Osteoblast (primary cell): ENCODE results near the gene PPP6R1. TPM values are rescaled to one million over a fixed set of nuclear protein-coding genes. Genes with fewer than 3 reads are reported as not detected.
A peak's percentile ranks its signal among the peaks of the same experiment; 100 is the strongest.

ENCODE experiments used
- DNase-seq: peaks from one replicate; pipeline ENCODE4 v3.0.0; 2011; ENCODE audit warnings: low spot score, mixed read lengths; ENCODE audit not compliant: insufficient read length; ENCODE audit errors: missing footprints
- H2AFZ ChIP-seq: 2 replicates; pipeline ENCODE4 v1.6.0; 2011; ENCODE audit warnings: mild to moderate bottlenecking, low read length
- H3K27ac ChIP-seq: 2 replicates; pipeline ENCODE4 v1.5.1; 2011; ENCODE audit warnings: mild to moderate bottlenecking, low read depth, low read length, moderate library complexity
- H3K27me3 ChIP-seq: 2 replicates; pipeline ENCODE4 v1.6.0; 2012; ENCODE audit warnings: mild to moderate bottlenecking, control low read depth, inconsistent platforms, low read length, moderate library complexity; ENCODE audit not compliant: insufficient read depth
- H3K36me3 ChIP-seq: 2 replicates; pipeline ENCODE4 v1.5.1; 2011; ENCODE audit warnings: mild to moderate bottlenecking, low read length, control low read depth, moderate library complexity; ENCODE audit not compliant: insufficient read depth
- H3K4me1 ChIP-seq: 2 replicates; pipeline ENCODE4 v1.5.1; 2011; ENCODE audit warnings: mild to moderate bottlenecking, low read length, control low read depth, moderate library complexity; ENCODE audit not compliant: insufficient read depth
- H3K4me2 ChIP-seq: 2 replicates; pipeline ENCODE4 v1.6.0; 2011; ENCODE audit warnings: mild to moderate bottlenecking, low read length; ENCODE audit not compliant: insufficient read depth
- H3K4me3 ChIP-seq: fragments of 200-600 bp; sonication (generic); 3 replicates; pipeline ENCODE4 v1.5.1; 2012; ENCODE audit warnings: mild to moderate bottlenecking, low read length, inconsistent platforms; ENCODE audit not compliant: insufficient read depth
- H3K79me2 ChIP-seq: 2 replicates; pipeline ENCODE4 v1.6.0; 2012; ENCODE audit warnings: mild to moderate bottlenecking, low read length, control low read depth, inconsistent platforms; ENCODE audit not compliant: insufficient read depth
- H3K9me3 ChIP-seq: 2 replicates; pipeline ENCODE4 v1.5.1; 2011; ENCODE audit warnings: low read depth, low read length, control low read depth
- H4K20me1 ChIP-seq: 2 replicates; pipeline ENCODE4 v1.6.0; 2012; ENCODE audit warnings: mild to moderate bottlenecking, low read length, control low read depth; ENCODE audit not compliant: insufficient read depth
- CTCF ChIP-seq: IDR thresholded peaks from 2 replicates; pipeline ENCODE4 v1.5.1; 2011; ENCODE audit warnings: mild to moderate bottlenecking, low read depth, low read length, moderate library complexity; ENCODE audit errors: extremely low read depth
- total RNA-seq: library from RNA; depleted of rRNA; stranded (reverse); fragments of >200 nt; gene quantifications from 2 replicates; pipeline ENCODE4 v1.2.3, GENCODE V29; 2012

The PPP6R1 gene
- total RNA-seq, 1 donor, result 32.6 TPM

- DNase-seq, result peak; percentile 95
- H3K27me3 ChIP-seq, result no peaks in the 10 kb centered on the region
- peaks cover 66% of the 10 kb centered on the region for H4K20me1 ChIP-seq
- peaks cover 5% of the 10 kb centered on the region for H3K4me1 ChIP-seq
- no peak overlapping the region for H2AFZ ChIP-seq
- no peak overlapping the region for H3K4me3 ChIP-seq
- no peak overlapping the region for H3K27ac ChIP-seq
- H3K4me2 ChIP-seq, result no peak overlapping the region
- no peaks in the 10 kb centered on the region for H3K9me3 ChIP-seq
- no peak for TF ChIP-seq CTCF
- H3K79me2 ChIP-seq, result peaks cover 75% of the 10 kb centered on the region
- H3K36me3 ChIP-seq, result peaks cover 31% of the 10 kb centered on the region
These were observed 11.2 kb downstream of the PPP6R1 start for GRCh38 chr19:55247621-55248099.

- Histone ChIP-seq H3K27ac (no peak overlapping the region), H2AFZ (no peak overlapping the region), H3K79me2 (peaks cover 66% of the 10 kb centered on the region), H3K4me1 (peaks cover 3% of the 10 kb centered on the region), H3K9me3 (no peaks in the 10 kb centered on the region), H3K27me3 (no peaks in the 10 kb centered on the region), H3K36me3 (peaks cover 40% of the 10 kb centered on the region), H3K4me2 (no peak overlapping the region), H4K20me1 (peaks cover 57% of the 10 kb centered on the region), H3K4me3 (no peak overlapping the region)
- TF ChIP-seq CTCF, result no peak
- DNase-seq, result peak; percentile 73
These were observed 12.1 kb downstream of the PPP6R1 start for GRCh38 chr19:55246462-55247451.

- Histone ChIP-seq H3K4me3 (no peak overlapping the region), H3K79me2 (peaks cover 52% of the 10 kb centered on the region), H3K27ac (no peak overlapping the region), H2AFZ (no peak overlapping the region), H3K36me3 (peaks cover 50% of the 10 kb centered on the region), H3K9me3 (no peaks in the 10 kb centered on the region), H3K4me2 (no peak overlapping the region), H3K4me1 (no peaks in the 10 kb centered on the region), H4K20me1 (peaks cover 44% of the 10 kb centered on the region), H3K27me3 (no peaks in the 10 kb centered on the region)
- no peak for TF ChIP-seq CTCF
- no peak for DNase-seq
These were observed 13.4 kb downstream of the PPP6R1 start for GRCh38 chr19:55245236-55245904.
